GM21526 (cell line): Measurements from ENCODE around the gene RHNO1.
"Not testable (repeated sequence)": the region's sequence is repeated elsewhere in the genome, so short reads cannot be mapped to it uniquely, and the experiment has no call there.

Experiments
- ATAC-seq: cut with Tn5 transposase; IDR thresholded peaks from one replicate; pipeline ENCODE4 v1.9.1; 2021; ENCODE audit warnings: moderate library complexity; ENCODE audit not compliant: unreplicated experiment, low FRiP score

RHNO1 gene

GRCh38 chr12:2858334-2858733 is 18.7 kb upstream of the RHNO1 start:
- ATAC-seq, result no peak

- no peak for ATAC-seq
Measured at GRCh38 chr12:2858944-2859421, 18.0 kb upstream of the RHNO1 start.

- ATAC-seq, result no peak
Measured at GRCh38 chr12:2860170-2860569, 16.9 kb upstream of the RHNO1 start.

- ATAC-seq, result no peak
Measured at GRCh38 chr12:2862876-2863275, 14.1 kb upstream of the RHNO1 start.

- not testable (repeated sequence) for ATAC-seq
Measured at GRCh38 chr12:2863402-2863801, 13.6 kb upstream of the RHNO1 start.

GRCh38 chr12:2864198-2864597 is 12.8 kb upstream of the RHNO1 start:
- no peak for ATAC-seq

- not testable (repeated sequence) for ATAC-seq
Measured at GRCh38 chr12:2868986-2869632, 7.9 kb upstream of the RHNO1 start.

GRCh38 chr12:2876431-2877046 is 484 bp upstream of the RHNO1 start:
- ATAC-seq, result peak; percentile 13

- no peak for ATAC-seq
Measured at GRCh38 chr12:2877953-2878732, 1.1 kb downstream of the RHNO1 start.

GRCh38 chr12:2879853-2880252 is 2.8 kb downstream of the RHNO1 start:
- ATAC-seq, result no peak

GRCh38 chr12:2884810-2885209 is 7.8 kb downstream of the RHNO1 start:
- no peak for ATAC-seq

- ATAC-seq, result no peak
Measured at GRCh38 chr12:2886768-2887450, 9.9 kb downstream of the RHNO1 start.

GRCh38 chr12:2890001-2890387 is 13.0 kb downstream of the RHNO1 start:
- ATAC-seq, result no peak

- peak; percentile 96 for ATAC-seq
Measured at GRCh38 chr12:2890388-2891239, 13.6 kb downstream of the RHNO1 start, which contains the start of gene TULP3. TSS of gene TULP3 (plus strand) at chr12:2890891. CDS start at chr12:2890948, 57 bp downstream.

- peak; percentile 30 for ATAC-seq
Measured at GRCh38 chr12:2891240-2892053, 14.4 kb downstream of the RHNO1 start.

GRCh38 chr12:2892246-2892645 is 15.2 kb downstream of the RHNO1 start:
- ATAC-seq, result no peak

- ATAC-seq, result no peak
Measured at GRCh38 chr12:2893007-2893406, 16.0 kb downstream of the RHNO1 start.

GRCh38 chr12:2895051-2895451 is 18.0 kb downstream of the RHNO1 start:
- no peak for ATAC-seq

GRCh38 chr12:2895511-2895910 is 18.5 kb downstream of the RHNO1 start:
- ATAC-seq, result no peak
